ENCODE results near the gene COL4A5.
A peak's percentile ranks its signal among the peaks of the same experiment; 100 is the strongest.
"Not testable (repeated sequence)": the region's sequence is repeated elsewhere in the genome, so short reads cannot be mapped to it uniquely, and the experiment has no call there.

COL4A5 gene

DNA sequence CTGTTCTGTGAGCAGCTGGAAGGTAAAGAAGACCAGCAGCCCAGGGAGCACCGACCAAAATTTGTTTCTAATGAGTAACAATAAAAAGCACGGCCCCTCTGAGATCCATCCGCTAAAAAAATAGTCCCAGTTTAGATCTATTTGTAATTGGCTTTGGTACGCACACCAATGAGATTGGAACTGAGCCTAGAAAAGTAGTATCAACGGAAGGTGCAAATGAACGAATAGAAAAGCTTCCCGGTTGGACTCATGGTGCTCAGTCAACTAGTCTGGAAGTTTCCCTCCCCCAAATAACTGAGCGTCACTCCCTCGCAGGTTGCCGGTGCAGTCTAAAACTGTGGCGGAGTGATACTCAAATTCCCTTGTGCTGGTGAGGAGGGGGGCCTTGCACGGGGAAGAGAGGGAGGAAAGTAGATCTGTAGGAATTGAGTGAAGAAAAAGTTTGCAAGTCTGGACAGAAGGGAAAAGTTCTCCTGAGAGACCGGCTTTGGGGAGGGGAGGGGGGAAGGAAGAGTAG lies at the start of gene COL4A5:
Gene COL4A5 (plus strand): TSS at position 413 of the 517 bp plus-strand sequence. CDS start 288 bp downstream, outside the sequence.
- peak; percentile 42 for DNase-seq (ENCODE audit: low spot score)

DNA sequence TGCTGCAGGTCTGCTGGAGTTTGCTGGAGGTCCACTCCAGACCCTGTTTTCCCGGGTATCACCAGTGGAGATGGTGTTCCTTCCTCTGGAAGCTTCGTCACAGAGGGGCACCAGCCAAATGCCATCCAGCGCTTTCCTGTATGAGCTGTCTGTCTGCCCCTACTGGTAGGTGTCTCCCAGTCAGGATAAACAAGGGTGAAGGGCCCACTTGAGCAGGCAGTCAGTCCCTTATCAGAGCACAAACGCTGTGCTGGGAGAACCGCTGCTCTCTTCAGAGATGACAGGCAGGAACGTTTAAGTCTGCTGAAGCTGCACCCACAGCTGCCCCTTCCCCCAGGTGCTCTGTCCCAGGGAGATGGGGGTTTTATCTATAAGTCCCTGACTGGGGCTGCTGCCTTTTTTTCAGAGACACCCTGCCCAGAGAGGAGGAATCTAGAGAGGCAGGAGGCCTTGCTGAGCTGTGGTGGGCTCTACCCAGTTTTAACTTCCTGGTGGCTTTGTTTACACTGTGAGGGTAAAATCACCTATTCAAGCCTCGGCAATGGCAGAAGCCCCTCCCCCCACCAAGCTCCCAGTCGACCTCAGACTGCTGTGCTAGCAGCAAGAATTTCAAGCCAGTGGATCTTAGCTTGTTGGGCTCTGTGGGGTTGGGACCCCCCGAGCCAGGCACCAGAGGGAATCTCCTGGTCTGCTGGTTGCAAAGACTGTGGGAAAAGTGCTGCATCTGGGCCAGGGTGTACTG lies 48.5 kb upstream of the COL4A5 start:
- not testable (repeated sequence) for DNase-seq (ENCODE audit: low spot score)

DNA sequence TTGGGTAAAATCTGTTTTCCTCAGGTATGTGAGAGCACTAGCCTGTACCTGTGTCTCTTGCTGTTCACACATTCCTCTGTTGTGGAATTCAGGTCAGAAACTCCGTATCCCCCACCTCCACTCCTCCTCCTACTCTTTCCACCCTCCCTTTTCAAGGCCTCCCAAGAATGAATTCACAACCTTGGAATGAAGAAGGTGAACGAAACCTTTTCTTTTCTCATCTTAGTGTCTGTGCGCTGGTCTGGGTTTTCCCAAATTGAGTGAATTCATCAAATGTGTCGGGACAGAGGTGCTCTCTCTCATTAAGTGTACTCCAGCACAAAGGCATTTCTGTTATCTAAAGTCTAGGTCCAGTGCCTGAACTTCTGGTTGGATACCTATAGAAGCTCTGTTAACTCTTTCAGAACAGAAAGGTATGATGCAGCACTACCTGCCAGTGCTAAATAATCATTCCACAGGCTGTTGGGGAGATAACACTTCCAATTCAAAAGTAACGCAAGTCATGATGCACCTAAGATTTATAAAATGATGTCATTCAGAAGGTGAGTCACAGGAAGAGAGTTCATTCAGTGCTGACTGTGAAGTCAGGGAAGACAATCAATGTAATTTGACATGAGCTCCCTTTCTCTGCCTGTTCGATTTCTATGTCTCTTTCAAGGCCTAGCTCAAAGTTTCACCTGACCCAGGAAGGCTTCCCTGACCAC lies 43.3 kb upstream of the COL4A5 start:
- no peak for DNase-seq (ENCODE audit: low spot score)

DNA sequence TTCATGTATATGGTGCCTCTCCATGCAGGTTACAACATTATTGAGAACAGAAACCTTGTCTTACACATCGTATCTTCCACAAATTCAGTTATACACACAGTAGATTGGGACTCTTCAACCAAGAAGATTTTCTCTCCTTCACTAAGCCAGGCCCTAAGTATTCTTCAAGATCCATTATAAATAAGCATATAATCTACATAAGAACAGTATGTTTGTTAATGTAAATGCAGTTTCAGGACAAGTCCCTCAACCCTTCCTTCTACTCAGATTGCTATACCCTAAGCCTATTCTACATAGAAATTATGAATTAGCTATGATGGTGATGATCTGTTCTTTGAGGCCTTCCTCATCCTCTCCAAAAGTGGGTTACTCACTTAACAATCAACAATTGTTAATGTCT lies 42.7 kb upstream of the COL4A5 start:
- DNase-seq (ENCODE audit: low spot score), result no peak

DNA sequence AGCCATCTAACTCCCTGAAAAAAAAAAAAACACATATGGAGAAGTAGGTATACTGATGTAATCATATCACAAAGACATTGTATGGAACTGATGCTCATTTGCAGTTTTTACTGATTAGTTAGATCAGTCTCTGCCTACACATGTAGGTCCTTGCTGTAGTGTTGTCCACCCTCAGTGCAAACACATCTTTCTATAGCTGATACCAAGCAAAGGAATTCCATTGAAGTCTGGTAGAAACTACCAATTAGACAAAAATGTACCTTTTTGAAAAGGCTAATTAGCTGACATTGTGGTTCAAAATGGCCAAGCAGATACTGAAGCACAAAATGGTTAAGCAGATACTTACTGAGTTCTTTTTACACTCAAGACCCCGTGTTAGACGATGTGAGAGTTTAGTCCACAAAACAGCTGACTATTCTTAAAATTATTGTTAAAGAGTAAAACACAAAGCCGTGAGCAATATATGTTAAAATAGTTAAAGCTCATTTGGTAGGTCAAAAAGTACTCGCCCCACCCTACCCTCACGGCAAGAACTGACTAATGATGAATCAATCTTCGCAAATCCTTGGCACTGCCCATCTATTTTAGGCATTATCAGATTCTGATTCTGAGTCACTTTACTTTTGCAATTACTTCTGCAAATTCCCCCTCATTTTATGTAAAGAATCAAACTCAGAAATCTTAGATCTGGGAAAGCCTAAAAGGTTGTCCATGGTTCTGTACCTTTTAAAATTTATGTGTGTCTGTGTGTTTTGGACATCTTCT lies 41.8 kb upstream of the COL4A5 start:
- DNase-seq (ENCODE audit: low spot score), result peak; percentile 7

DNA sequence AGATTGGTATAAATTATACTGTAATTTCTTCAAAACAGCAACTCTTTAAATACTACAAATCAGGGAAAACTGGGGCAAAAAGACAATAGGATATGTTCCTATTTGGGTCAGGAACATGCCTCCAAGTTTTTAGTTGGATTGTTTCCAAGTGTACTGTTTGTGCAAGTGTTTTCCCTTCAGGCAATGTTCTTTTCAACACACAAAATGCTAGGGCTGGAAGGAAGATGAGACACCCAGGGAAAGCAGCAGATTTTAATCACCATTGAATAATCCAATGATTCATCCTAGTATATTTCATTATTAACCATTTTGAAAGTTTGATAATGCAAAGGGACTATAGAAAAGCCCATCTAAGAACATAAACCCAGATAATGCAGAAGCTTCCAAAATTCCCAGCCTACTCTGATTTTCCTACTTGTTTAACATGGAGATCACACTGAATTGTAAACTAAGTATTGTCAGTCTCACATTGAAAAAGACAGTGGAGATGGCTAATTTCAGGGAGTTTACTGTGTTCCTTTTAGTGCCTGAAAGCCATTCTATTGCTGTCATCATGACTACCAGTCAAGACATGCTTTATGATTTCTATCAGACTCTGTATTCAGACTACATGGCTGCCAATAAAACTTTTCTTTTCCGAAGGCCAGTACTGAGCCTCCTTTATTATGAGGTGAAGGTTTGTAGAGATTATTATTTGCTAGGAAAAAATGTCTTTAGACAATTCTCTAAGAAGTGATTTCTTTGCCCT lies 40.0 kb upstream of the COL4A5 start:
- DNase-seq (ENCODE audit: low spot score), result peak; percentile 7

DNA sequence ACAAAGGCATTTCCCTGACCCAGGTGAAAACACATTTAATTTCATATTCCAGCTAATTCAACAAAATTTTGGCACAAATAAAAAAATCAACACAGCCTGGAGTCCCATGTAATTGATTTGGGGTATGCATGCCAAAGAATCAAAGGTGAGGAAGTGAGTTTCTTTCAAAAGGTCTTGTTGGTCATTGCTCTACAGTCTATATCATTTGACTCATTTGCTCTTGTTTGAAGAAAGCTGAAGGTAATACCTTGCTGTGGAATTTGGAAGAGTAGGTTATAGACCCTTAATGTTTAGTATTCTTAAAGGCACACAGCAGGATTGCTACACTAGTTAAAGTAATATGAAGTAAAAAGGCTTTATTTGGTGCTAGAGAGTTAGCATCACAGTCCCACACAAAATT lies 26.9 kb upstream of the COL4A5 start:
- no peak for DNase-seq (ENCODE audit: low spot score)

DNA sequence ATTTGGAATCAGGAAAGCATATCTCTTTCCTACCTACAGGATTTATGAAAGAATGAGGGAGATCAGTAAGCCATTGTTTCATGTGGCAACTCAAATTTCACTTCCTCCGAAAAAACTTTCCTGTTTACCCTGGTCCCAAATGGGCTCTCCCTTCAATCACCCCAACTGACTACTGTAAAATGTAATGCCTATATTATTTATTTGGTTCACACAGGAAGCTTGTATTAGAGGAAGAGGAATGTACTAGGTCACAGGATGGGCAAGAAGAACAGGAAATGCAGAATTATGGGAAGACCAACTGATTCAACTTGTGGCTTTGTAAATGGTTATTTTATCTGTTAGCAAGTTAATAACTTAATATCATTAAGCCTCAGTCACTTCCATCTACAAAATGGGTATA lies 24.5 kb upstream of the COL4A5 start:
- no peak for DNase-seq (ENCODE audit: low spot score)

DNA sequence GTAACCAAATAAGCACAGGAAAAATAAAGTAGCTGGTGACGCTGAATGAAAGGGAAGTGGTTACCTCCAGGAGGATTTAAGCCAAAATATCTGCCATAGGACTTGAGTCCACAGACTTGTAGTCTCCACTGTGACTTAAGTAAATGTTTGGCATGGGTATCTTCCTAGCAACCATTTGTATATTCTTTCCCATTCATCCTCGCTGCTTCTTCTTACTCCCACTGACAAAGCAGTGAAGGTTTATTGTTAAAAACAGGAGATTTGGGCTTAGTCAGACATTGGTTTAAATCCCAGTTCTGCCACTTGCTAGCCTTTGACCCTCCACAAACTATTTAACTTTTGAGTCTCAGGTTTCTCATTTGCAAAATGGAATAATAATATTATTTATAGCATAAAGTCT lies 23.7 kb upstream of the COL4A5 start:
- no peak for DNase-seq (ENCODE audit: low spot score)

DNA sequence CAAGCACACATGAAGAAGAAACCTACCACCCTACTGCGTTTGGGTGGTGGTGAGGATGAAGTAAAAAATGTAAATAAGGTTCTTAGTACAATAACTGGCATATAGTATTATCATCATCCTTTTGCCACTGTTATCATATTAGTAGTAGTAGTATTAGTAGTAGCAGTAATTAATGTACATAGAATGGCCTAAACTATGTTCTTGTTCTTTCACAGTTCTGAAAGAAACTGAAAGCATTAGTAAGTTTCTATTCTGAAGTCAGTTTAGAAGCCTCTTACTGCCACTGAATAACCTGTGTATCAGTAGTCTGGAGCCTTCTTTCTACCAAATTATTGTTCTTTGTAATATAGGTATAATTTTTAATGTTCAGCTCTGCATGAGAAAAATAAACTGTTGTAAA lies 22.4 kb upstream of the COL4A5 start:
- no peak for DNase-seq (ENCODE audit: low spot score)

DNA sequence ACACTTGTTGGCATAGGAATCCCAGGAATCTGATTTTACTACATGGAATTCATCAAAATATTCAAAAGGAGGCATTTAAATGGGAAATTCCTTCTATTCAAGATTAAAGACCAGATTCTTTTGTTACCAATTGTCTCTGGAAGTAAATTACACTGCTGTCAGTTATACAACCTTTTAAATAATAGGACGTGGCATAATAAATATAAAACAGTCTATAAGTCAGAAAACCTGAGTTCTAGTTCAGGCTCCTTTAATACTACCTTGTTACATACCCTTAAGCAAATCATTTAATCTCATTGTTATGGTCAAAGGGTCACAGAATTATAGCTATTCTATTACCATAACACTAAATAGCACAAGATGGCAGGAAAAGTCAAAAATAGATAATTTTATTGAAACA lies 20.2 kb upstream of the COL4A5 start:
- DNase-seq (ENCODE audit: low spot score), result no peak

DNA sequence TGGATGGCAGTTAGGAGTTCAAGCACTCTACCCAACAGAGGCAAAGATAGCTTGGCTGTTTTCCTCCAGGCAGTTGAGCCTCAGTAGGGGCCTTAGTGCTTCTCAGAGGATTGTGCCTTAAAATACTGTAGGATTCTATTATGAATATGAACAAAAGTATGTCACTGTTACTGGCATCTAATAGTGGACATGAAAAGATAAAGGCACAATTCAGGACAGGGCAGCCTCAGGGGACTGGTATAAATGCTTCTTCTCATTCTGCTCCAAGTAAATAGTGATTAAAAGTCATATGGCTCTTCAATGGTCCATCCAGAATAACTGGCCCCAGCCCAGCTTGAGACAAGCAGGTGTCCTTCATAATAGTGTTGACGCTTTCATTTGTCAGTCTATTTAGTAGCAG lies 19.2 kb upstream of the COL4A5 start:
- DNase-seq (ENCODE audit: low spot score), result no peak

DNA sequence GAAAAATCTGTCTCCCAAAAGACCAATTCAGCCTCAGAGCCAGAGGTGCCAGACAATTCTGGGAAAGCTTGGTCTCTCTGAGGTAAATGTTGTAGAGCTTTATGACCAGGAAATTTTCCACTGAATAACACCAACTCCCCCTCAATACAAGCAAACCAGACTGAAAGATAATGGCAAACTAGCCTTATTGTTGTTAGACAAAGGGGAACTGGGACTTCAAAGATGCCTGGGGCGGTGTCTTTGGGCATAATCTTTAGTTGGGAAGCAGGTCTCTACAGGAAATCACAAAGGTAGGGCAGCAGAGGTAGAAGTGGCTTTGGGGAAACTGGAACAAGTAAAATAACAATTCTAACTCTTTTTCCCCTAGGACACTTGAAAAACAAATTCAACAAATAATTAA lies 13.4 kb upstream of the COL4A5 start:
- no peak for DNase-seq (ENCODE audit: low spot score)

DNA sequence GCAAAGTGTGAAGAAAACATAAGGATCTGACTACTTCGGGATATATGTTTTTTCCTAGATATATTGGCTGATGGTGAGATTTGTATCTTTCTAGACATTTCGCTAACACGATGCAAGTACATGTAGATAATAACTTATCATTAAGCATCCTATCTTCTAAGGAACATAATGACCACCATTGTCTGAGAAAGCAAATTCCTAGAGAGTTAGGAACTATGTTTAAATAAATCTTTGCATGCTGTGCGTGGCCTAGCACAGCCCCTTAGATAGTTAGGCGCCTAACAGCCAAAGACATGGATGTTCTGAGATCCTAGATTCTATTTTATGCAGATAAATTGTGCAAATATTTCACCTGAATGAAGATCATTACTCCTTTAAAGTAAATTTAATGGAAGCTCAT lies 4.4 kb upstream of the COL4A5 start:
- no peak for DNase-seq (ENCODE audit: low spot score)

DNA sequence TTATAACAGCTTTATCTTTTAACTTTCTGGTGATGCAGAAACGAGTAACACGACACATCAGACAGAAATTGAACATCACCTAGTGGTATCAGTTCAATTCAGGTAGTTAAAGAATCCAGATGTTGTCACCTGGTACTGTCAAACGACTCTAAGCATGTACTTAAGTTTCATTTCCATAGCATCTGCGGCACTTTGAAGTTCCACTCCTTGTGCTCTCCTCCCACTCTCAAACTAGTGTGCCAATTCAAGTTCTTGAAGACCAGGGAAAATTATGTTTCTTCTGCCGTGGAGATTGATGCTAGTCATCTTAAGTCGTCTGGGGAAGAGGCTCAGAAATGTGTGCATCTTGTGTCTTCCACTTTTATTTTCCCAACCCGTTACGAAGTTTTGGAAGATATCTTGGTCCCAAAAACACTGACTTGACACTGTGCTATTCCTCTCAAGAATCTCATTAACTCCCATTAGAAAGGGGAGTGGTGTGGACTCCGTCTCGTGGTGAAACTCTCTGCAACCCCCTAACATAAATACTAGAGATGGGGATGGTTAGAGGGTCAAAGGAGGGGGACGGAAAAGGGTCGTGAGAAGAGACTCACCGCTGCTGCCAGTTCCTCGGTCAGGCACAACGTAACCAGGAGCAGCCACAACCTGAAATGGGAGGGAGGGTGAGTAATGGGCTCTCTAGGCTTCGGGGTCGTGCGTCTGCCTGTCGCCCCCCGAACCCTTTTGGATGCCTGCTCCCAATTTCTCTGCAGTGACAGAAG lies 2.1 kb upstream of the COL4A5 start:
- no peak for DNase-seq (ENCODE audit: low spot score)

DNA sequence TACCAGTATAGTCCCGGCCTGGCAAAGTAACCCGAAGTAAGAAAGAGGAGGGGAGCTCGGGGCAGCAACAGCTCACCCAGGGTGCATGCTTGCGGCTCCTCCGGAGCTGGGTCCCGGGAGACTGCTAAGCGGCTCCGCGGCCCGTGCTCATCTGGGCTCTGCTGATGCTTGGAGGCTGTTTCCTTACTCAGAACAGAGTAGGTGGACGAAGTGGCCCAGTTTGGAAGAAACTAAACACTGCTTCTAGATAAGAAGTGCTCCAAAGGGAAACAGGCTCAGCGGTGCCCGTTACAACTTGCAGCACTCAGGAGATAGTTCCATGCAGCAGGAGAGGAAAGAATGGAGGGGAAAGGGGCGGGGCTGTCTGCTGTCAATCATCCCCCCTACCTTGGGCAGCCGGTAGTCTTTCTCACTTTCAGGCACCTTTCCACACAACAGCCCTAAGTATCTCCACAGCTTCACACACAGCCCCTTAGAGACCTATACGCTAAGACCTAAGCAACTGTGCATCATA lies 1.5 kb upstream of the COL4A5 start, which contains the start of gene COL4A6:
Gene COL4A6 (minus strand): TSS at position 313 of the 514 bp plus-strand sequence. CDS start 226 bp downstream, at position 87.
- DNase-seq (ENCODE audit: low spot score), result peak; percentile 2

DNA sequence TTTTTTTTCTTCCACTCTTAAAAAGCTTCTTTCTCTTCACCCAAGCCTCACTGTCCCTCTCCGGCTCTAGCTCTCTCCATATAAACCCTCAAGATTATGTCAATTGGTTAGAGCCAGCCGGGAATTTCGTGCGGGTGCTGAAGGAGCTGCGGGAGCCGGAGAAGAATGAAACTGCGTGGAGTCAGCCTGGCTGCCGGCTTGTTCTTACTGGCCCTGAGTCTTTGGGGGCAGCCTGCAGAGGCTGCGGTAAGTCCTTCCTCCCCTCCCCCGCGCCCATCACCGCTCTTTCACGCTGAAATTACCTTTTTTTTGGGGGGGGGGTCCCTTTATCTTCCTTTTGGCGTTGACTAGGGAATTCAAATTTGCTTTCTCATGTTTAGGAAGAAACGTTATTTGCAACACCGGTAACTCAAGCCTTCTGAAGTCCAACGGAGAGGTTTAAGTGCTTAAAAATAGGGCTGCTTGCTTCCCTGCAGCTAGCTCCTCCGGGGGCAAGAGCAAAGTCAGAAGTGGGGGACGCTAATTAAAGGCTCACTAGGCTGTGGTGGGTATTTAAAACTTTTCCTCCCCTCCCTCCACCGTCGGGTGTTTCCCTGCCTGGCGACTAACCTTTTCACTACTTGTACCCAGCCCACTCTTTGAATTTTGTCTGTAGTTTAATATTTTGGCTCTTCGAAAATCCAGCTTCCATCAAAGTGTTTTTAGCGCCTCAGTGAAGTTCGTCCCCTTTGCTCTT lies 491 bp downstream of the COL4A5 start:
- peak; percentile 24 for DNase-seq (ENCODE audit: low spot score)

DNA sequence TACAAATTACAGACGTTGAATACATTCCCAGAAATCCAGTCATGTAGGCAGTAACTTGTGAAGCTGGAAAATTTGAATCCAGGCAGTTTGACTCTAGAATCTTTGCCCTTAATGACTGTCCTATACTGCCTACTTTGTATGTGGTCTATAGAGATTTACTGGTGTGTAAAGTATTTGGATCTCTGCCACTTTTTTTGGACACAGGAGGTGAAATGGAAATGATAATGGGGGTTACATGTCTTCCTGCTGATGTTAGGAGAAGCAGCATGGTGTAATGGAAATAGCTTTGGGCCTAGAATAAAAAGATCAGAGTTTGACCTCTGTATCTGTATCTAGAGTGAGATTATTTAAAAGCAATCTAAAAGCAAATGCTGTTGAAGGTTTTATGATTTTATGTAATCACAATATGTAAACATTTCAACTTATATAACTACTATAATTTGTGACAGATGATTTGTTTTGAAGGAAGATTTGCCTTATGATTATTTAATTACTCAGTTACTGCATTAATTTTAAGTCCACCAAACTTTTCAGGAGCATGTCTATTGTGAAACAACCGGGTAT lies 3.3 kb downstream of the COL4A5 start:
- DNase-seq (ENCODE audit: low spot score), result no peak

DNA sequence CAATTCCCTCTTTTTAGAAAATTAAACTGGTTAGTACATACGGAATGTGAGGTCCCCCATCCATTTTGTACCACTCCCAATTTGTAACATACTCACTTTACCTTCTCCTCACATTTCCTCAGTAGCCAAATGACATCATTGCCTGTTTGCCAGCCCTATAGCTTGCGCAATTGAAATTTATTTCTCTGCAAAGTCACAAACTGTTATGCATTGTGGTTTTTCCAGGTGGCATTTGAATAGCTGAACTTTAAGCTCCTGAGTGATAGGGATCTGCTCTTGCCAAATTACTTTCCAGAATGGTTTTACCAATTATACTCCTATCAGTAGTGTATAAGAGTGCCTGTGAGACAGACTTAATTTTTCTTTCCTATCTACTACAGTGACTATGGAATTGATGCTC lies 7.7 kb downstream of the COL4A5 start:
- DNase-seq (ENCODE audit: low spot score), result no peak

DNA sequence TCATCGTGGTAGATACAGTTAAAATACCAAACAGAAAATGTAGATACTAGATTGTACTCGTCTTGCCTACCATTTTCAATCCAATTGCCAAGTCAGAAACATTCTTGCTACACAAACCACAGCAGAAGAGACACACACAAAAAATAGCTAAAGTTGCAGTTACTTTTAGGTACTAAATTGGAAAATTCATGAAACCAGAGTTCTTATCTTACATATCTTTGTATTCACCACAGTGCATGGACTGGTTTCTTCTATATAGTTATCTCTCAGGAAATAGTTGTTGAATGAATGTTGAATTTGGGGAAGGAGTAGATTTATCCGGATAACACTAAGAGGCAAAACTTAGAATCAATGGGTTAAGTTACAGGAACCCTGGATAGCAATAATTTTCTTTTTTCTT lies 14.2 kb downstream of the COL4A5 start:
- no peak for DNase-seq (ENCODE audit: low spot score)

Data from AG20443 (cell line).